Smooth muscle cell (in vitro differentiated cells): ENCODE results near the gene FAM193B. TPM values are rescaled to one million over a fixed set of nuclear protein-coding genes. Genes with fewer than 3 reads are reported as not detected.

Source experiments
- DNase-seq: peaks from one replicate; lab custom pipeline; 2025; ENCODE audit not compliant: unreplicated experiment; lab: John Stamatoyannopoulos, UW
- H2AFZ ChIP-seq: fragments of 200-600 bp; sonication (generic); 2 replicates; pipeline ENCODE4 v1.6.0; 2016; ENCODE audit warnings: antibody characterized with exemption, low read depth, mild to moderate bottlenecking
- H3F3A ChIP-seq: fragments of 200-600 bp; sonication (generic); 2 replicates; pipeline ENCODE4 v1.6.0; 2017; ENCODE audit warnings: antibody characterized with exemption, low read depth
- H3K27ac ChIP-seq: fragments of 200-600 bp; sonication (generic); 2 replicates; pipeline ENCODE4 v1.5.1; 2016; ENCODE audit warnings: low read depth, mild to moderate bottlenecking
- H3K27me3 ChIP-seq: fragments of 200-600 bp; sonication (generic); 2 replicates; pipeline ENCODE4 v1.6.1; 2016; ENCODE audit warnings: low read depth, mild to moderate bottlenecking
- H3K36me3 ChIP-seq: fragments of 200-600 bp; sonication (generic); 2 replicates; pipeline ENCODE4 v1.5.1; 2016; ENCODE audit warnings: low read depth
- H3K4me1 ChIP-seq: fragments of 200-600 bp; sonication (generic); 2 replicates; pipeline ENCODE4 v1.5.1; 2016; ENCODE audit warnings: low read depth
- H3K4me2 ChIP-seq: fragments of 200-600 bp; sonication (generic); 2 replicates; pipeline ENCODE4 v1.6.0; 2016; ENCODE audit warnings: mild to moderate bottlenecking
- H3K4me3 ChIP-seq: fragments of 200-600 bp; sonication (generic); 2 replicates; pipeline ENCODE4 v1.5.1; 2016; ENCODE audit warnings: mild to moderate bottlenecking
- H3K79me2 ChIP-seq: fragments of 200-600 bp; sonication (generic); 2 replicates; pipeline ENCODE4 v1.6.0; 2016; ENCODE audit warnings: low read depth, mild to moderate bottlenecking
- H3K9ac ChIP-seq: fragments of 200-600 bp; sonication (generic); 2 replicates; pipeline ENCODE4 v1.6.0; 2016; ENCODE audit warnings: low read depth
- H3K9me3 ChIP-seq: fragments of 200-600 bp; sonication (generic); replicated peaks from 2 replicates; pipeline ENCODE4 v1.5.1; 2016; ENCODE audit warnings: low read depth
- H4K20me1 ChIP-seq: fragments of 200-600 bp; sonication (generic); 2 replicates; pipeline ENCODE4 v1.6.0; 2016; ENCODE audit warnings: low read depth
- WGBS: methylation state at CpG from one replicate; pipeline ENCODE4 v1.1.7; 2016; ENCODE audit warnings: low lambda C conversion rate; 5-methylcytosine and 5-hydroxymethylcytosine counted together
- polyA plus RNA-seq: library from polyadenylated mRNA; unstranded; fragments of >200 nt; fragmentation: Nextera tagmentation; extraction: Ambion mirVana; gene quantifications from 2 replicates; pipeline ENCODE4 v1.2.1, GENCODE V29; 2016
- total RNA-seq: library from RNA; depleted of rRNA; stranded (reverse); fragments of >200 nt; gene quantifications from 2 replicates; pipeline ENCODE4 v1.2.3, GENCODE V29; 2014
- TF ChIP-seq, protein P1 (sequence below): fragments of 200-600 bp; sonication (generic); IDR thresholded peaks from 2 replicates; pipeline ENCODE4 v1.5.1; 2017; ENCODE audit warnings: borderline replicate concordance, mild to moderate bottlenecking, antibody characterized with exemption; ENCODE audit not compliant: insufficient read depth, poor library complexity, severe bottlenecking

The FAM193B gene
- total and polyA plus RNA-seq, 2 experiments from 2014 or later: 28.3 to 42.8 TPM

DNA sequence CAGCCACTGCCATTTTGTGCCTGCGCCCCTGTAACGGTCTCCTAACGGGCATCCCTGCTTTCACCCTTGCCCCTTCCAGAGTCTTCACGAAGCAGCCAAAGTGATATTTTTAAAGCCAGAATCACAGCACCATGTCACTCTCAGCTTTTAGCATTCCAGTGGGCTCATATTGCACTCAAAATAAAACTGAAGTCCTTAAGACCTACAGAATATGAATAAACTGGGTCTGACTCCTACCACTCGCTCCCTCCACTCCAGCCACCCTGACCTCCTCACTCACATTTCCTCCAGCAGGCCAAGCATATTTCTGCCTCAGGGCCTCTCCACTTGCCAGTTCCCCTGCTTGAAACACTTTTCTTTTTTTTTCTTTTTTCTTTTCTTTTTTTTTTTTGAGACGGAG lies 54.5 kb downstream of the FAM193B start:
- TF ChIP-seq, protein P1, sequence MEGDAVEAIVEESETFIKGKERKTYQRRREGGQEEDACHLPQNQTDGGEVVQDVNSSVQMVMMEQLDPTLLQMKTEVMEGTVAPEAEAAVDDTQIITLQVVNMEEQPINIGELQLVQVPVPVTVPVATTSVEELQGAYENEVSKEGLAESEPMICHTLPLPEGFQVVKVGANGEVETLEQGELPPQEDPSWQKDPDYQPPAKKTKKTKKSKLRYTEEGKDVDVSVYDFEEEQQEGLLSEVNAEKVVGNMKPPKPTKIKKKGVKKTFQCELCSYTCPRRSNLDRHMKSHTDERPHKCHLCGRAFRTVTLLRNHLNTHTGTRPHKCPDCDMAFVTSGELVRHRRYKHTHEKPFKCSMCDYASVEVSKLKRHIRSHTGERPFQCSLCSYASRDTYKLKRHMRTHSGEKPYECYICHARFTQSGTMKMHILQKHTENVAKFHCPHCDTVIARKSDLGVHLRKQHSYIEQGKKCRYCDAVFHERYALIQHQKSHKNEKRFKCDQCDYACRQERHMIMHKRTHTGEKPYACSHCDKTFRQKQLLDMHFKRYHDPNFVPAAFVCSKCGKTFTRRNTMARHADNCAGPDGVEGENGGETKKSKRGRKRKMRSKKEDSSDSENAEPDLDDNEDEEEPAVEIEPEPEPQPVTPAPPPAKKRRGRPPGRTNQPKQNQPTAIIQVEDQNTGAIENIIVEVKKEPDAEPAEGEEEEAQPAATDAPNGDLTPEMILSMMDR: no peak
- WGBS: 79% methylated on average over 6 of the region's 6 CpGs
- H3K27ac ChIP-seq: peak overlapping the region; percentile 4

DNA sequence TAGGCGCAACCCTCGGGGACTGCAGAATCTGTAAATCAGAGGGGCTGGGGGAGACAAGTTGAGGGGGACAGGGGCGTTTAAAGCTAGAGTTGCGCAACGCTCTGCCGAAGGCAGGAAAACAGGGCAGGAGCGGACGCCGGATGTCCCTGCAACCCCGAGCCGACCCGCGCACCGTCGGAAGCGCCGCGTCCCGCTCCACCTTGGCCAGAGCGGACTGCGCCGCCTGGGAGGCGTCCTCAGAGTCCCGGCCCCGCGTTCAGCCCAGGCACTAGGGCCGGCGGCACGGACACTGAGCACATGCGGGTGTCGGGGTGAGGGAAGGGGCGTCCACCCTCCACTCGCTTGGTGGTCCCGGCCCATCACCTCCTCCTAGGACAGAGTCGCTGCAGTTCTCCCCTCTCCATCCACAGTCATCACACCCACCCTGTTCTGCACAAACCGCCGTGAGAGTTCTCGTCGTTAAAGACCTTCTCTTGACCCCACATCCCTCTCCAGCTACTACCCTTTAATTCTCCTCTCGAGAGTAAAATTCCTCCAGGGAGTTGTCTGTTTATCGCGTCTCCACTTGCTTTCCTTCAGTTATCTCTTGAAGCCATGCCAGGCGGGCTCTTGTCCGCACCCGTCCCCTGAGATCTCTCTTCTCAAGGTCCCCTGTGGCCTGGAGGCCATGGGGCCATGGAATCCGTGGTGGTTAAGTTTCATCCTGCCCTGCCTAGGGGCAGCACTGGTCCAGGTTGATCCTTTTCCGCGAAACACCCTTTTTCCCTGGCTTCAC lies 56.2 kb downstream of the FAM193B start:
- Histone ChIP-seq H2AFZ (no peak overlapping the region), H4K20me1 (peaks cover 13% of the 10 kb centered on the region), H3K4me3 (peak overlapping the region; percentile 66), H3K27ac (peak overlapping the region; percentile 27), H3K27me3 (no peaks in the 10 kb centered on the region), H3F3A (peaks cover 22% of the 10 kb centered on the region), H3K9ac (peak overlapping the region; percentile 14), H3K9me3 (no peaks in the 10 kb centered on the region), H3K79me2 (peaks cover 16% of the 10 kb centered on the region), H3K36me3 (no peaks in the 10 kb centered on the region), H3K4me2 (peak overlapping the region; percentile 83), H3K4me1 (peaks cover 43% of the 10 kb centered on the region)
- TF ChIP-seq, protein P1: no peak
- WGBS: 14% methylated on average over 36 of the region's 48 CpGs
- DNase-seq: no peak

More for the DNA sequence above, 54.5 kb downstream of the FAM193B start:
- no peak for DNase-seq
- Histone ChIP-seq H2AFZ (no peak overlapping the region), H3K9me3 (no peaks in the 10 kb centered on the region), H3K27me3 (no peaks in the 10 kb centered on the region), H3K4me1 (peaks cover 26% of the 10 kb centered on the region), H3K36me3 (no peaks in the 10 kb centered on the region), H3F3A (peaks cover 13% of the 10 kb centered on the region), H3K4me2 (no peak overlapping the region), H3K4me3 (no peak overlapping the region), H3K79me2 (peaks cover 4% of the 10 kb centered on the region), H4K20me1 (no peaks in the 10 kb centered on the region), H3K9ac (no peak overlapping the region)

DNA sequence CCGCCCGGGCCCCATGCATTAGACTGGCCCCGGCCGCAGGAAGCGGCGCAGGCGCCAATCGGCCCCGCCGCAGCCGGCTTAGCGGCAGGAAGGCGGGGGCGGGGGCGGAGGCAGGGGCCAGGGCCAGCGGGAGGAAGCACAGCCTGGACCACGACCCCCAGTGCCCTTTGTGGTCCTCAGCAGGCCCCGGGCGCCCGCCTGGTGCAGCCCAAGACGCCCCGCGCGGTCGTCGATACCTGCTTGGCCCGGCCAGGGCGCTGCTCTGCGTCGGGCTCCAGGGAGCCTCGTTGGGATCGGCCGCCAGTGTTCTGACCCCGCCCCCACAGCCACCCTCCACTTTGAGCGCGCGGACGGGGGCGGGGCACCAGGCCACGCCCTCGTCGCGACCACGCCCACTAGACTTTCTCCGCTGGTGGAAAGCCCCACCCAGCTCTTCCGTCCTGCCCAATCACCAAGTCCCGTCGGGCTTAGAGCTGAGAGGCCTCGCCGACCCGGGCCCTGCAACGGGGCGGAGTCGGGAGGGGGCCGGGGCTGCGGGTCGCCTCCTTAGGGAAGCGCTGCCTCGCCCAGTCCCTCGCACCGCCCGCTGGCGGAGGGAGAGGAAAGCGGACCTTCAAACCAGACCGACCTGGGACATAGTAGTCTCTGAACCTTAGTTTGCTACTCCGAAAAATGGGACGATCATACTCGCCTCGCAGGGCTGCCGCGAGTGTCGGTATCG lies 56.9 kb downstream of the FAM193B start, which contains the start of gene PDLIM7:
Gene PDLIM7, minus strand, starts transcription at position 313 of the 721 bp plus-strand sequence. CDS start 1,092 bp downstream, outside the sequence.
- DNase-seq: peak; percentile 92
- under 1% methylated on average over 46 of the region's 73 CpGs for WGBS
- peak within 1 kb of the TSS; percentile 96 for H3K27ac ChIP-seq
- H3K9me3 ChIP-seq: no peaks in the 10 kb centered on the region
- H2AFZ ChIP-seq: no peak within 1 kb of the TSS
- H3K27me3 ChIP-seq: no peaks in the 10 kb centered on the region
- peak within 1 kb of the TSS; percentile 99 for H3K4me2 ChIP-seq
- no peaks in the 10 kb centered on the region for H3K36me3 ChIP-seq
- H3F3A ChIP-seq: peaks cover 29% of the 10 kb centered on the region
- TF ChIP-seq, protein P1: peak; percentile 7
- peak within 1 kb of the TSS; percentile 90 for H3K9ac ChIP-seq
- peak within 1 kb of the TSS; percentile 66 for H3K4me3 ChIP-seq
- peaks cover 23% of the 10 kb centered on the region for H3K79me2 ChIP-seq
- H4K20me1 ChIP-seq: peaks cover 20% of the 10 kb centered on the region
- H3K4me1 ChIP-seq: peaks cover 43% of the 10 kb centered on the region
